Nephron (organoid): ENCODE data around the gene PTGIS.

Experiments used
- H3K27ac Mint-ChIP-seq, 3 experiments: 2 replicates each; pipeline ENCODE4 v1.8.0; 2020; ENCODE audit warnings: mixed read lengths in 3 of 3, mild to moderate bottlenecking in 2 of 3, moderate library complexity in 1 of 3
- H3K27me3 Mint-ChIP-seq: 2 replicates; pipeline ENCODE4 v1.8.0; 2021; ENCODE audit warnings: low read depth, mild to moderate bottlenecking, moderate library complexity, mixed read lengths
- H3K36me3 Mint-ChIP-seq: 2 replicates; pipeline ENCODE4 v1.8.0; 2020; ENCODE audit warnings: low read depth, mixed read lengths
- H3K4me1 Mint-ChIP-seq: 2 replicates; pipeline ENCODE4 v1.8.0; 2020; ENCODE audit warnings: mixed read lengths
- H3K4me3 Mint-ChIP-seq, 3 experiments: 2 replicates each; pipeline ENCODE4 v1.8.0; 2020; ENCODE audit warnings: mild to moderate bottlenecking in 3 of 3, mixed read lengths in 3 of 3, moderate library complexity in 2 of 3
- H3K9me3 Mint-ChIP-seq: 2 replicates; pipeline ENCODE4 v1.8.0; 2020; ENCODE audit warnings: mixed read lengths
- CTCF ChIP-seq, 3 experiments: fragments of 200-600 bp; sonication (generic); IDR thresholded peaks; one replicate each; pipeline ENCODE4 v1.5.0; 2021; ENCODE audit warnings: antibody characterized with exemption in 3 of 3; ENCODE audit not compliant: unreplicated experiment in 3 of 3

PTGIS gene

GRCh38 chr20:49539481-49540231 is 28.3 kb downstream of the PTGIS start:
- H3K9me3 Mint-ChIP-seq: no peaks in the 10 kb centered on the region
- H3K27me3 Mint-ChIP-seq: peaks cover 5% of the 10 kb centered on the region
- H3K36me3 Mint-ChIP-seq: peaks cover 72% of the 10 kb centered on the region
- no peak for TF ChIP-seq CTCF (IDR thresholded peaks at IDR 0.05; ENCODE audit: unreplicated experiment in 3 of 3)
- H3K4me1 Mint-ChIP-seq: no peaks in the 10 kb centered on the region
- H3K4me3 Mint-ChIP-seq: no peak overlapping the region
- no peak overlapping the region for H3K27ac Mint-ChIP-seq

- Mint-ChIP-seq H3K4me3 (no peak overlapping the region), H3K9me3 (no peaks in the 10 kb centered on the region), H3K4me1 (no peaks in the 10 kb centered on the region)
Observed at GRCh38 chr20:49538950-49539349, 29.0 kb downstream of the PTGIS start.

GRCh38 chr20:49534255-49534712 is 33.7 kb downstream of the PTGIS start:
- peak; percentile 82 to 88 (median 85) for TF ChIP-seq CTCF (IDR thresholded peaks at IDR 0.05; ENCODE audit: unreplicated experiment in 3 of 3)
- H3K27me3 Mint-ChIP-seq: peaks cover 4% of the 10 kb centered on the region
- H3K4me1 Mint-ChIP-seq: no peaks in the 10 kb centered on the region
- H3K27ac Mint-ChIP-seq: no peak overlapping the region
- peaks cover 52% of the 10 kb centered on the region for H3K36me3 Mint-ChIP-seq
- H3K9me3 Mint-ChIP-seq: no peaks in the 10 kb centered on the region
- no peak overlapping the region for H3K4me3 Mint-ChIP-seq

More at GRCh38 chr20:49538950-49539349, 29.0 kb downstream of the PTGIS start:
- Mint-ChIP-seq H3K27me3 (peaks cover 5% of the 10 kb centered on the region), H3K27ac (no peak overlapping the region), H3K36me3 (peaks cover 74% of the 10 kb centered on the region)
- no peak for TF ChIP-seq CTCF (IDR thresholded peaks at IDR 0.05; ENCODE audit: unreplicated experiment in 3 of 3)

- H3K4me3 Mint-ChIP-seq: no peak overlapping the region
- H3K36me3 Mint-ChIP-seq: peaks cover 40% of the 10 kb centered on the region
- no peaks in the 10 kb centered on the region for H3K9me3 Mint-ChIP-seq
- no peak for TF ChIP-seq CTCF (IDR thresholded peaks at IDR 0.05; ENCODE audit: unreplicated experiment in 3 of 3)
- no peaks in the 10 kb centered on the region for H3K4me1 Mint-ChIP-seq
- no peak overlapping the region for H3K27ac Mint-ChIP-seq
- no peaks in the 10 kb centered on the region for H3K27me3 Mint-ChIP-seq
Observed at GRCh38 chr20:49532285-49532946, 35.5 kb downstream of the PTGIS start.

- no peaks in the 10 kb centered on the region for H3K4me1 Mint-ChIP-seq
- no peak overlapping the region for H3K4me3 Mint-ChIP-seq
- no peaks in the 10 kb centered on the region for H3K27me3 Mint-ChIP-seq
- no peaks in the 10 kb centered on the region for H3K9me3 Mint-ChIP-seq
- H3K27ac Mint-ChIP-seq: no peak overlapping the region
- TF ChIP-seq CTCF (IDR thresholded peaks at IDR 0.05; ENCODE audit: unreplicated experiment in 3 of 3): no peak
- H3K36me3 Mint-ChIP-seq: peaks cover 48% of the 10 kb centered on the region
Observed at GRCh38 chr20:49529470-49529869, 38.5 kb downstream of the PTGIS start.
